Measurements from ENCODE around the gene RAB40AL. TPM values are rescaled to one million over a fixed set of nuclear protein-coding genes. Genes with fewer than 3 reads are reported as not detected.

RAB40AL gene
- polyA plus RNA-seq, 1 experiment: 0.21 TPM

- no peak for DNase-seq (ENCODE audit: low read depth, low spot score)
- no peak overlapping the region for H3K27ac ChIP-seq (ENCODE audit: low read depth, low read length)
- ChIA-PET CTCF (interaction anchor here (1.2 kb wide), 1 partner anchor 27 kb away, joined by 3 read pairs; no protein-coding TSS in a partner anchor), POLR2A (no interaction called here)
- no peak for TF ChIP-seq CTCF (IDR thresholded peaks at IDR 0.05; ENCODE audit: low read depth, low read length)
- H3K27me3 ChIP-seq (ENCODE audit: control insufficient read depth, insufficient read depth, low read length): no peaks in the 10 kb centered on the region
- no peak overlapping the region for H3K4me3 ChIP-seq (ENCODE audit: low read depth, low read length)
- H3K9me3 ChIP-seq (ENCODE audit: control insufficient read depth, insufficient read depth, low read length): no peaks in the 10 kb centered on the region
Measured at GRCh38 chrX:102978594-102978993, 41.5 kb downstream of the RAB40AL start.

DNA sequence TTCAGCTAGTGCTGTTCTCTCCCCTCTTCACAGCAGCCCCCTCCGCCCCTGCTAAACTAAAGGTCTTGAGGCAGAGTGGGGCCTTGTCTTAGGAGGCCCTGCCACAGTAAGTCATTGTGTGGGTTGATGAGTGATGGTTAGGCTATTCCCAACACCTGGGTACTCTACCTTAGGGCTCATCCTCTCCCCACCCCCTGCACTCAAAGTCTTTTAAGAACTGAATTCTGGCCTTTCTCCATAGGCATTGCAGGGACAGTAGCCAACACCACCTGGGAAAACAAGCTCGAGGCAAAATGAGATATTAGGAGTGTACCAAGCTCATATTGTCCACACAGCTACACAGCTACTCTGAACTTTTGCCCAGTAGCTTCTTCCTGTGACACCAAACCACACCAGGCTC is 42.5 kb downstream of the RAB40AL start:
- Histone ChIP-seq H3K9me3 (ENCODE audit: control insufficient read depth, insufficient read depth, low read length) (no peaks in the 10 kb centered on the region), H3K4me3 (ENCODE audit: low read depth, low read length) (no peak overlapping the region), H3K27ac (ENCODE audit: low read depth, low read length) (no peak overlapping the region), H3K27me3 (ENCODE audit: control insufficient read depth, insufficient read depth, low read length) (no peaks in the 10 kb centered on the region)
- ChIA-PET POLR2A (no interaction called here), CTCF (interaction anchor here (2.0 kb wide), 1 partner anchor 28 kb away, joined by 9 read pairs; no protein-coding TSS in a partner anchor)
- DNase-seq (ENCODE audit: low read depth, low spot score): no peak
- TF ChIP-seq CTCF (IDR thresholded peaks at IDR 0.05; ENCODE audit: low read depth, low read length): no peak

- DNase-seq (ENCODE audit: low read depth, low spot score): no peak
- H3K27ac ChIP-seq (ENCODE audit: low read depth, low read length): no peak overlapping the region
- H3K9me3 ChIP-seq (ENCODE audit: control insufficient read depth, insufficient read depth, low read length): no peaks in the 10 kb centered on the region
- no peak overlapping the region for H3K4me3 ChIP-seq (ENCODE audit: low read depth, low read length)
- H3K27me3 ChIP-seq (ENCODE audit: control insufficient read depth, insufficient read depth, low read length): no peaks in the 10 kb centered on the region
- TF ChIP-seq CTCF (IDR thresholded peaks at IDR 0.05; ENCODE audit: low read depth, low read length): no peak
- ChIA-PET CTCF (no interaction called here), POLR2A (no interaction called here)
Measured at GRCh38 chrX:102983205-102983604, 46.1 kb downstream of the RAB40AL start.

- Histone ChIP-seq H3K4me3 (ENCODE audit: low read depth, low read length) (no peak overlapping the region), H3K27ac (ENCODE audit: low read depth, low read length) (no peak overlapping the region), H3K9me3 (ENCODE audit: control insufficient read depth, insufficient read depth, low read length) (no peaks in the 10 kb centered on the region), H3K27me3 (ENCODE audit: control insufficient read depth, insufficient read depth, low read length) (no peaks in the 10 kb centered on the region)
- POLR2A ChIA-PET: no interaction called here
- no peak for TF ChIP-seq CTCF (IDR thresholded peaks at IDR 0.05; ENCODE audit: low read depth, low read length)
- no peak for DNase-seq (ENCODE audit: low read depth, low spot score)
- CTCF ChIA-PET: interaction anchor here (1.2 kb wide), 1 partner anchor 34 kb away, joined by 3 read pairs; no protein-coding TSS in a partner anchor
Measured at GRCh38 chrX:102985192-102985591, 48.1 kb downstream of the RAB40AL start.

Other genes starting within 250 kb of the RAB40AL start
- 12.0 and 15.7 TPM in 2 replicates for gene GPRASP2, start 224.8 kb upstream of the RAB40AL start, polyA plus RNA-seq (2011; rRNA removed)
- 5.3 and 6.9 TPM in 2 replicates for gene GPRASP3, start 216.5 kb upstream of the RAB40AL start, polyA plus RNA-seq (2011; rRNA removed)
- 0.26 and 0.66 TPM in 2 replicates for gene BEX1, start 126.9 kb downstream of the RAB40AL start, polyA plus RNA-seq (2011; rRNA removed)
- gene NXF3, start 155.9 kb downstream of the RAB40AL start, polyA plus RNA-seq (2011; rRNA removed): not detected in 2 replicates